ENCODE results near the gene PTPRT. TPM values are rescaled to one million over a fixed set of nuclear protein-coding genes. Genes with fewer than 3 reads are reported as not detected.

The PTPRT gene
- polyA plus RNA-seq, 1 donor = 1.9 TPM

DNA sequence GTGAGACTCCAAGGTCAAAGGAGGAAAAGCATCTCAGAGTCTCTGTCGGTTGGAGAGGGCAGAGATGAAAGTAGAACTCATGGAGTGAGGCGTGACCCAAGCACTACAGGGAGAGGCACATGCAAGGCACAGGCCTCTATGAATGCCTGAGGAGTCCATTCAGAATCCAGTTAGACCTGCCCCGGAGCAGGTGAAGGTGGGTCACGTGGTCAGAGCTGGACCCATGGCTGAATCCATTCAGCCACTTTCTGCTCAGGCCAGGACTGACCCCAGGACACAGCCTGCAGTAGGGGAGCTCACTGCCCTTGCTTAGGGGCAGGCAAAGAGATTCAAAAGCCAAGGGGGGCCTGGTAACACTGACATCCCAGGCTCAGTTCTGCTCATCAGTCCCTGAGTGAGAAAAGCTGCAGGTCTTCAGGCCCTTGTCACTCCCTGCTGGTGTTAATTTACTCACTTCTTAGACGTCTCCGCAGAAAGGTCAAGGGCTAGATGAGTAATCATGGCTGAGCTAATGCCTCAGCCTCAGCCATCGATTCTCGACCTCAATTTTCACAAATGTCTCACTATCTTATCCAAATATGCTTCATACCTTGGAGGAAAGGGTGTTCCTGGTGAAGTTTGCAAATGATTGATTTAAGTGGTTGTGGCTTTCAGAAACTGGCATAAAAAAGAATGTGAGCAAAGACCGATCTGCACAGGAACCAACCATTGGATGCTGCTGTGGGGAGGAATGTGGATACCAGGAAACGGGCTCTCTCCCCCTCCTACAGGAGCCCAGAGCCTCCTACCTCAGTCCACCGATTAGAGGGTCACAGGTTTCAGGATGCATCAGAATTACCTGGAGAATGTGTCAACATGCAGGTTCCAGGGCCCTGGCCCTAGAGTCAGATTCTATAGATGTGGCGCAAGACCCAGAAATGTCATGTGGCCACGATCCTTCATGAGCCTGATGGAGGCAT, 584.4 kb downstream of the PTPRT start:
- no peak for DNase-seq

DNA sequence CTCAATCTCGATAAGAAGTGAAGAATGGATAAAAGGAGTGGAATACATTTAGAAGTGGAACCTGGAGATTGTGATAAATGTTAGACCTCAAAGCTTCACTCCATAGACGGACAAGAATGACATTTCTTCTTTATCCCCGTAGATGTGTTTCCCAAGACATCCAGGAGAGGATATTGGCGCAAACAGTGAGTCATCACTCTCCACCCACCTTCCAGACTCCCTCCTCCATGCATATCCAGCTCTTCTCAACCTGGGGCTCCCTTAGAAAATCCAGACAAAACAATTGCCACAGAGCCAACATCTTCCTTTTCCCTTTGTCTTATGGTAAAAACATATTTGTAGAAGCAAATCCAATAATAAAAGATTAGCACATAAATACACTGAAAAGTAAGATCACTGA, 586.1 kb downstream of the PTPRT start:
- DNase-seq = no peak

DNA sequence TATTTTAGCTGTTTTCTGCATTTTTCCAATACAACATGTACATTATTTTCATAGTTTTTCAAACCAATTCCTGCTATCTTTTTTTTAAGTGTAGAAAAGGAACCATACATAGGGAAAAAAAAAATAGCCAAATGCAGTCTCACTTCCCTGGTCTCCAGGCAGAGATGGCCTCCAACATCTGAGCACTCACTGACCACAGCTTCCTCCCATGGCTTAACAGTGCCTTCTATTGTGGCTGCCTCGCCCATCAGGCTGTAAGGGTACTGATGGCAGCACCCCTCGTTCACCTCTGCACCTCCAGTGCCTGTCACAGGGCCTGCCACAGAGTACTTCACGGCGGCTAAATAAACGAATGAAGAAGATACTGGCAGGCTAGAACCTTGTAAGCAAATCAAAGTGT, 591.1 kb downstream of the PTPRT start:
- DNase-seq = no peak

DNA sequence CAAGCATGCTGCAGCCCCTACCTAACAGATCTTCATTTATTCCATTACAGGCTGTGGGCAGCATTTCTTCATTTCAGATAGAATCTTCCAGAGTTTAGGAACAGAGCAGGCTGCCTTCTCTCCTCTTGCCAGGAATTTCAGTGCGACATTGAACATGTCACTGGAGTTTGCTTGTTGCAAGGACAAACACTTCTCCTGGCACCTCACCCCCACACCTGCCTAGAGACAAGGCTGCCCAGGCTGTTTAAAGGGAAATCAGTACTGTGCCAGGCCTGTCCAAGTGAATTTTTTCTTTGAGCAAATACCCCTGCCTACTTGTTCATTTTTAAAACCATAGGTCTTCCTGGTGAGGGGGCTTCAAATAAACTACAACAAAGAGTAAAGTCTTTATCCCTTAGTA, 594.1 kb downstream of the PTPRT start:
- no peak for DNase-seq

DNA sequence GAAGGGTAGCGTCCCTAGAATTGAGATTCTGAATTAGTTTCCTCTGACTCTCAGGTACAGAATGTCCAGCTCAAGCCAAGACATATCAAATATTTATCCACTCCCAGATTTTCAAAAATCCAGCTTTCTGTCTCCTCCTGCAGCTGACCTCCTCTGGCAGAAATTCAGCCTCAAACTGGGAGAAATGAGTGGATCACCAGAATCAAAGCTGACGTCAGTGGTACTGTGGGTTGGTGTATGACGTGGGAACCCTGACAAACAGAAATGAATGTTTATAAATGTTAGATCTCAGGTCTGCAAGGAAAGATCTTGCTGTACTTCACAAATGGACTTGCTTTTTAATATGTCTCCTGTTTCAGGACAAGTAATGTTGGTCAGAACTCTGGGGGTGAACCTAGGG, 595.0 kb downstream of the PTPRT start:
- no peak for DNase-seq

DNA sequence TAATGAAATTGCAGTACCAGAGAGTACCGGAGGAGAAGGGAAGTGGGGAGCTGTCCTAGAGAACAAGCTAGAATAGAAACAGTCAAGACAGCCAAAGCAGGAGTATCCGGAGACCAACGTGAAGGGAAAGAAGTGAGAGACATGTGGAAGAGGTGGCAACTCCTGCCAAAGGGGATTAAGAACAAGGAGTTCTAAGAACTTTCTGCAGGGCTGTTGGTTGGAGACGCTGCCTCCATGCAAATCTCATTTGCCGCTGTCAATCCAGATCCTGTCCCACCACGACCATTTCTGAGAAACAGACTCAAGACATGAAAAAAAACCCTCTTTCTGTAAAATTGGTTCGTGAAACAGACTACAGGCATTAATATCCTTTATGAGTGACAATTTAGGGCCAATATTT, 595.7 kb downstream of the PTPRT start:
- DNase-seq = no peak

DNA sequence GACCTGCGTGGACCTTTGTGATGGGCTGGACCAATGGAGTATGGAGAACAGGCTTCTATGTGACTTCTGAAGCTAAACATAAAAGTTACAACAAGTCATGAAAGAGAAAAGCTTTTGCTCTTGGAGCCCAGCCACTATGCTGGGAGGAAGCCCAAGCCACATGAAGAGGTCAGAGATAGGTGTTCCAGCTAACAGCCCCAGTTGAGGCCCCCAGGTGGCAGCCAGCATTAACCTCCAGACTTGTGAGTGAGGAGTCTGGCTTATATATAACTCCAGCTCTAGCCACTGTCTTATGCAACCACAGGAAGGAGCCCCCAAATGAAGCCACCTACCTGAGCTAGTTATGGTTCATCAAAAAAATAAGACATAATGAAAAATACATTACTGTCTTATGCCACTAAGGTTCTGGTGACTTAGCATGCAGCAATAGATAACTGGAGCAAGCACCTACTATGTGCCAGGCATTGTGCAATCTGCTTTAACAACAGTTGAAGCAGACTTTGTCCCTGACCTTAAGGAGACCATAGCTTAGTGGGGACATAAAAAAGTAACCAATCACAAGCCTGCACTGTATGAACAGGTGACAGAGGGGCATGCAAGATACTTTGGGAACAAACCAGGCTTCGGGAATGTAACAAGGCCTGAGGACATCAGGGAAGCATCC, 599.6 kb downstream of the PTPRT start:
- DNase-seq = no peak

DNA sequence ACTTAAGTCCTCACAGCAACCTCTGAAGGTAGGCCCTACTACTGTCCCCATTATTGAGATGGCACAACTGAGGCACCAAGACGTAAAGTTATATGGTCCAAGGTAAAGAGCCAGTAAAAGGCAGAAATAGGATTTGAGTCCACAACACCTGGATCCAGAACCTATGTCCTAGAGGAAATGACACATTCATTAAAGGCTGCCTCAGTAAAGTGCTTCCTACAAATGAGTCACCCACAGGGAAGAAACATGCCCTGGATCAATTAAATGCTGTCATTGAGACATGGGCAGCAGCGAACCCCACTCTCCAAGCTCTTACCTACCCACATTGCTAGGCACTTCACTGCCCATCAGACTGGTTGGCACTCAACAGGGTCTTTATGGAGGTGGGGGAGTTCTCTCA, 600.9 kb downstream of the PTPRT start:
- DNase-seq = no peak

DNA sequence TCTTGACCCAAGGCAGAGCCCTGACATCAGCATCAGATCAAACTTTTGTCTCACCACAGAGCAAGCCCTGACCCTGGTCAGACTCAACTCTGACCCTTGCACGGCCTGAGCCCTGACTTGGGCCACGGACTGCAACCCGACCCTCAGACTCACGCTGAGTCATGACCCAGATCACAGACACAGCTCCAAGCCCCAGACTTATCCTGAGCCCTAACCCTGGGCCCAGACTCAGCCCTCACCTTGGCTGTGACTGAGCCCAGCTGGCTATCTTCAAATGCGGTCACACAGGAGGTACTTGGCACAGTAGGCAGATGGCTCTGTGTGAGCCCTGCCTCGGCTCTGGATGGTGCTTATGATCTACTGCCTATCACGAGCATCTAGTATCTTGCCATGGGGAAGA, 602.3 kb downstream of the PTPRT start:
- no peak for DNase-seq

DNA sequence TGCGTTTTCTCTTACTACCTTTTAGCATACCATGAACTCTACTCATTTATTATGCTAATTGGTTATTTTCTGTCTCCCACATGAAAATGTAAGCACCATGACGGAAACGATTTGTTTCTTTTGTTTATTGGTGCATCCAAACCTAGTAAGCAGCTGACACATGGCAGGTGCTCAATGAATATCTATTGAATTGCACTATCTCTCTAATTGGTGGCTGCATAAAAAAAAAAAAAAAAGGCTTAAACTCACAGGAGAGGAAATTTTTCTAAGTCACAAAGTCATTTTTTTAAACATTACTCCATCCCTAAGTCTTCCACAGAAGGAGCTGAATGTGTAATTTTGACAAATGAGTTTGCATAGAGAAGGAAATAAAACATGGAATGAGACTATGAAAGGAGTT, 608.4 kb downstream of the PTPRT start:
- no peak for DNase-seq

DNA sequence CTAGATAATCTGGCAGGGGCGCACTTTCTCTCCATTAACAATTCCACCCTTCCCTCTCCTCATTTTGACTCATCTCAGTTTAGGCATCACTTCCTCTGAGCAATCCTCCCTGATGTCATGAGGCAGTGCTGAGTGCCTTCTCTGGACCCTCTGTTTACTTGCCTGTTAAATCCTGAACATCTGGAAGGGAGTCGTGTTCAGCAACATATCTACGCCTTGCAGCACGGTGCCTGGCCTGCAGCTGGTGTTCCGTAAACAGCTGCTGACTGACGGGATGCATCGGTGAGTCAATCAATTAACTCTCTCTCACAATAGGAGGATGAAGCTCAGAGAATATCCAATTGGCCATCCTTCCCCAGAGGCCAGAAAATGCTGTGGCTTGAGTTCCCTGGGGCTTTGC, 613.5 kb downstream of the PTPRT start:
- DNase-seq = no peak

DNA sequence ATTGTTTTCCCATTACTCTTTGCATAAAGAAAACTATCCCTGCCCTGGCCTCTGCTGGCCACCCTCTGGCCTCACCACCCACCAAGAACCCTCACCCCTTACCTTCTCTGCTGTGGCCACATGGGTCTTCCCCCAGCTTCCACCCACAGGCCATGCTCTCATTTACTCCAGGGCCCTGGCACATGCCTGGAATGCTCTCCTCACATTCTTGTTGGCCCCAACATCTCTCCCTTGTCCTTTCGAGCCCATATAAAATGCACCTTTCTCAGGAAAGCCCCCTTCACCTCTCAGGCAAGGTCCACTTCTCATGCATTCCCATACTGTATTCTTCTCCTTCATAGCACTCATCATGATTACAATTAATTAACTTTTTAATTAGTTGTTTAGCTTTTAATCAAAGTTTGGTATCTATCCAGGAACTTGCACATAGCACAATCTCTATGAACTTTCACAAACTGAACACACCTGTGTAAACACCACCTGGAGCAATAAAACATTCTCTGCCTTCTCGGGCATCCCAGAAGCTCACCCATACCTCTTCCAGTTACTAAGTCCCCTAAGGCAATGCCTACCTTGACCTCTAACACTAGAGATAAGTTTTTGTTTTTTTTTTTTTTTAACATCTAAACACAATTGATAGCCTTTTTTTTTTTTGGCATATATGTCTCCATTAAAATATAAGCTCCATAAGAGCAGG, 617.2 kb downstream of the PTPRT start:
- no peak for DNase-seq

DNA sequence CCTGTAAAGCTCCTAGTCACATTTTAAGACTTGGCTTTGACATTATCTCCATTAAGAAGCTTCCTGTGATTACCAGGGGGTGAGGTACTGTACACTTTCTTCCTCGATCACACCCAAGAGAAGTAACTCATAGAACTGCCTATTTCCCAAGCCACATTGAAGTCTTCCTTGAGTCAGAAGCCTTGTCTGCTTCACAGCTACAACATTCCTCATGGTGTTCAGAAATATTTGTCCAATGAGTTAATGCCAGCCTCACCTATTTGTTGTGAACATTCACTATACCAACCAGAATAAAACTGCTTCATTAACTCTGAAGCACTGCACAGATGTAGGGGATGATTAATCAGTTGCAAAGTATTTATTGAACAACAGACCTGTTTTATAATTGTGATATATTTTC, 622.3 kb downstream of the PTPRT start:
- no peak for DNase-seq

DNA sequence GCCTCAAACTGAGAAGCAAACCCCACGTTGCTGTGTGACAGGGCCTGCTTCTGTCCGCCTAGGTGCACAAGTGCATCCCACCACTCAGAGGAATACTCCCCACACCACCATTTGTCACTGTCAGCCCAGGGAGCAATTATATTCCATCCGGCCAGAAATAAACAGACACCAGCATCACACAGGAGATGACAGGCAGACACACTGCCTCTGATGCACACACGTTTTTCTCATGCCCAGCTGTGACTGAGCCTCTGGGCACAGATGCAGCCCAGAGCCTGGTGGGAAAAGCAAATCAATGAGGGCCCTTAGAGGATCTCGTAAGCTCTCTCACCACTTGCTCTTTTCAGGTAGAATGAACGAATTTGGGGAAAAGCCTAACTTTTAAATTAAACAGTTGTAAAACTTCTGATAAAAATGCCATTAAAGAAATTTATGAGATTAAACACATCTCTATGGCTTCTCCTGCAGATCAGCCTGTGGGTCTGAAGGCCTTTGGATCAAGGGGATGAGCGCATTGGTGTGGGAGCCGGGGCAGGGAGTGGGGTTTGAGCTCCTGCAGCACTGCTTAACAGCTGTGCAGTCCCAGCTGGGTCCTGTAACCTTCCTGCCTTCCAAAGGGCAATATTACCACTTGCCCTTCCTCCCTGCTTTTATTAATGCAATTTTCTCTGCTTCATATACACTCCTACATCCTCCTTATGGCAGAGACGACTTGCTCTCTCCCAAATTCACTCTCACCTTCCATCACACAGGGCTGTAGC, 624.3 kb downstream of the PTPRT start:
- DNase-seq = no peak

DNA sequence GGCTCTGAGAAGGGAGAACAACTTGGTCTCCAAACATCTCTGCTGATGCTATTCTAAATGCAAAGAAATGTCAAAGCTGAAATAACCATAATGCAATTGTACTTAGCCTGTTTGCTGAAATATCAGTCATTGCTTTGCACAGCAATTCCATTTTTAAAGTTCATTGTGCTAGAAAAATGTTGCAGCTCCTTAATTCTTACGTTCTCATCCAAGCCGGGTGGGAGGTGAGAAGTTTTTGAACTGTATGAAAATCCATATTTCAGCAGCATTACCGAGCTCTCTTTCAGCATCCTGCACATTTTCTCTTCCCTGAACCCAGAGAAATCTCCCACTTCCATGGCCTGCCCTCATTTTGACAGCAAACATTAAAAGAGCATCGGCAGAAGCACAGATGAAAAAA, 630.0 kb downstream of the PTPRT start:
- no peak for DNase-seq

DNA sequence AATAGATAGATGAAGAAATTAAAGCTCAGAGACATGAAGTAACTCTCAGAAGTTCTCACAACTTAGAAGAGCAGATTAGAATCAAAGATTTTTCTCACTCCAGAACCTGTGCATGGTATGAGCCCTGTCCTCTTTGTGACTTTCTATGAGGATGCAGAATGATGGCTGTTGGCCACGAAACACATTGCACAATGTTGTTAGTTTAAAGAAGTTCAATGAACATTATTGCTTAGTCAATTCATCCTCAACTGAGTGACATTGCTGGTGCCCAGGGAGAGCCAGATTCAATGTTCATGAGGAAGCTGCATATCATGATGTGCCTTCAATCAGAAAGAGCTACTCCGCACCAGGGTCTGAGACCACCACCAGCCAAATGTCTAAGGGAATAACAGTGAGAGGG, 633.1 kb downstream of the PTPRT start:
- no peak for DNase-seq

DNA sequence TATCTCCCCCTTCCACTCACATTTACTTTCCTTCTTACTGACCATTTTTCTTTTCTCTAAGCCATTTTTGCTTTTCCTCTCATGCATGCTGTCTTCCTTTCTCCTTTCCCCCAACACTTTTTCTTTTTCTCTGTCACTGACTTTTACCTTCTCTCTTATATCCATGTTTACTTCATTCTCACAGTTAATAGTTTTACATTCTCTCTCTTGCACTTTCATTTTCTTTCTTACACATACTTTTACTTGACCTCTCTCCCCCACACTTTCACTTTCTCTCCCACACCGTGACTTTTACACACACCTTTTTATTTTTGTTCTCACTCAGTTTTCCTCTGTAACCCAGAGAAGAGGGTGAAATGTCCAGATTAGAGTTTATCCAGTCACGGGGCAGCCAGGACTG, 636.3 kb downstream of the PTPRT start:
- no peak for DNase-seq

DNA sequence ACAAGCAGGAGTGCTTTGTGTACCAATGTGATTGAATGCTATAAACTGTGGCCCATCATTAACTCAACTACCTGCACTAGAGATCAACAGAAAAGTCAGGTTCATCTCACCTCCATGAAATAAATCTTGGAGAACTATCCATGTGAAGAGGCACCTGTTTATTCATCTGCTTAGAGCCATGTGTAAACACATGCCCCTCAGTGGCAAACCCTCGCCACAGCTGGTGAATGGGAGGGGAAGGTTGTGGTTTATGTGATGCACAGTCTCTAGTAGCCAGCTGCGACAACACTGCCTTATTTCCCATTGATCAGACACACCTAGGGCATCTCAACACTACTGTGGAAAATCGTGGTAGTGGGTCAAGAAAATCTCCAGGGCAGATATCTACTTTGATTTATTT, 640.2 kb downstream of the PTPRT start:
- DNase-seq = no peak

DNA sequence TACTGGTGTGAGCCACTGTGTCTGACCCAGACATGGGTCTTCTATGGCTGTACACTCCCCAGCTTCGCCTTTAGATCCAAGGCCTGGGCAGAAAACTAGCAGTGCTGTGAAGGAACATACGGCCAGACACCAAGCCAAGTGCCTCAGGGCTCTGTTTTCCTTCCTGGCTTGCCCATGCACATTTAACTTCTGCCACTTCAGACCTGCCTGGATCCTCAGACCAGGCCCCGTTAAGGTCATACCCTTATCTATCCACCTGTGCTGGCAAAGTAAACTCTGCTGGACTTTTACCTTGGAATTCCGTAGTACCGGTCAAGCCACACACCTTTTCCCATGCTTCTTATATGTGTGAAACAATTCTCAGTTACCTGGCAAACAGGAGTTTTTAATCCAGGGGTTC, 644.8 kb downstream of the PTPRT start:
- no peak for DNase-seq

DNA sequence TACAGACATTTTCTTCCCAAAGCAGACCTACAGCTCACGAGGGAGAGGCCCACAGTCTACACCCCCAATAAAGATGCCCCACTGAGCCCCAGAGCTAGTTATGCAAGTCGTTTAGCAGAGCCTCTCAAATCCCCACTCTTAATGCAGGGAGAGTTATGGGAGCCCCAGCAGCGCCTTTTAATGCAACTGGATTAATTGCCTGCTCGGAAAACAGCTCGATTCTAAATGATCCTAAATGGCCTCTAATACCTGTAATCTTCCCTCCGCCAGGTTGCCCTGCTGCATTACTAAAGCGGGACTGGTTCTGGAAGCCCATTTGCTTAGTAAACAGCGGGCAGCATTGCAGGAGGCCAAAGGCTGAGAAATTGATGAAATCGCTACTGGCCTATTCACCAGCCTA, 656.9 kb downstream of the PTPRT start:
- DNase-seq = no peak

DNA sequence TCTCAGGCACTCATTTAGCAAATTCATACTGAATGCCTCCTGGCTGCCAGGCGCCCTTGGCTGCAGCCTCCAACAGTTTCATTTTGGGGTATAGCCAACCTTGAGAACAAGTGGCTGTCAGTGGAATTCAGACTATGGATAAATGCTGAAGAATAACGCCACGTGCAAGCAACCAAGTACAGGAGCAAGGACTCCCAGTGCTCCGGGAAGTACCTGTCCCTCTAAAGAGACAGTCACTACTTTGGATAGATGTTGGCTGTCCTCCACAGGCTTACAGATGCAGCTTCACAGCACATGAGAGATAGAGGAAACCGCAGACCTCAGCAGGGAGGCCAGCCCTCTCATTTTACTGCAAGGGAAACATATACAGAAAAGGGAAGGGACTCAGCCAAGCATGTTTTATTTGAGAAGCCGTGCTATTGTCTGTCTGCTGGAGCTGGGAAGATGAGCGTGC, 658.2 kb downstream of the PTPRT start:
- peak; percentile 35 for DNase-seq

DNA sequence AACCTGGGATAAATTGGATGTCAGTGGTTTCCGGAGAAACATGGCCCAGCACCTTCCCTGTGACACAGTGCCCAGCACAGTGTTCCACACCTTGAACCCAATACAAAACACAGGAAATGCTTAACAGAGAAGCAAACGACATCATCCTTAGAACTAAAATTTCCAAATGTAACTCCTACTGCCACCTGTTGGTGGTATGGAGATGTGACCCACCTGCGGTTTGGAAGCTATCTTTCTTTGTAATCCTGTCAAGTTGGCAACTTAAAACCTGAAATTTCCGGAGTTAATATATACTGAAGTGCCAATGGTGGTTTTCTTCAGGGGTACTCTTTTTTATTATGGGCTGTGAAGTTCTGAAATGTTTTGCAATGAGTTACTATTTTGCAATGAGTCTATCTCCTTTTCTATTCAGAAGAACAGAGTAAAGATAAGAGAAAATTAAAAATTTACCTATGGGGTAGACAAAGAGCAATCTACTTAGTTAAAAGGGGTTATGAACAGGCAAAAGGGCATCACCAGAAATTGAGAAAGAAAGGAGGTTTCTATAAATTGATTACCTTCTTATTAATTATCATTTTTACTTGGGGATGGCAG, 658.8 kb downstream of the PTPRT start:
- DNase-seq = peak; percentile 19
